GM18951 (cell line): ENCODE data around the gene PYGO2.

ENCODE experiments used
- POLR2A ChIP-seq: IDR thresholded peaks from 4 replicates; pipeline ENCODE4 v1.6.1; 2011; ENCODE audit warnings: mild to moderate bottlenecking; ENCODE audit not compliant: insufficient read length, insufficient read depth; ENCODE audit errors: extremely low read depth
- in situ Hi-C: fragments of 300-500 bp; cut with MboI; formaldehyde crosslinking; loops from one replicate; pipeline ENCODE4 v1.12.0; 2022; ENCODE audit warnings: low sequenced_read_pairs, mixed read lengths, inconsistent platforms; ENCODE audit not compliant: unreplicated experiment

Gene PYGO2

GRCh38 chr1:154940651-154941194, 20.9 kb downstream of the PYGO2 start:
- in situ Hi-C loops = no loop called here
- no peak for TF ChIP-seq POLR2A

GRCh38 chr1:154940213-154940560, 21.4 kb downstream of the PYGO2 start:
- in situ Hi-C loops = no loop called here
- TF ChIP-seq POLR2A = no peak

GRCh38 chr1:154938604-154939399, 22.8 kb downstream of the PYGO2 start:
- in situ Hi-C loops = no loop called here

GRCh38 chr1:154937988-154938386, 23.6 kb downstream of the PYGO2 start:
- in situ Hi-C loops = no loop called here
- TF ChIP-seq POLR2A = no peak

More at GRCh38 chr1:154938604-154939399, 22.8 kb downstream of the PYGO2 start:
- no peak for TF ChIP-seq POLR2A

GRCh38 chr1:154937085-154937987, 24.2 kb downstream of the PYGO2 start:
- in situ Hi-C loops = no loop called here
- TF ChIP-seq POLR2A = peak; percentile 50

GRCh38 chr1:154936555-154937084, 25.0 kb downstream of the PYGO2 start, which contains the start of gene PMVK:
Gene PMVK, minus strand, starts transcription at chr1:154936719. Its CDS starts 34 bp downstream, at chr1:154936685.
- peak; percentile 86 for TF ChIP-seq POLR2A
- in situ Hi-C loops = no loop called here

GRCh38 chr1:154935749-154936554, 25.6 kb downstream of the PYGO2 start:
- in situ Hi-C loops = no loop called here
- TF ChIP-seq POLR2A = no peak

GRCh38 chr1:154934358-154934948, 27.1 kb downstream of the PYGO2 start:
- in situ Hi-C loops = no loop called here
- TF ChIP-seq POLR2A = no peak

- in situ Hi-C loops = no loop called here
- TF ChIP-seq POLR2A = no peak
Measured at GRCh38 chr1:154931940-154932487, 29.6 kb downstream of the PYGO2 start.

- in situ Hi-C loops = no loop called here
- TF ChIP-seq POLR2A = no peak
Measured at GRCh38 chr1:154926201-154926600, 35.4 kb downstream of the PYGO2 start.

- in situ Hi-C loops = no loop called here
- no peak for TF ChIP-seq POLR2A
Measured at GRCh38 chr1:154925335-154926170, 36.0 kb downstream of the PYGO2 start.
